RPMI8226 (cell line): ENCODE measurements around the gene TMEM37.
A peak's percentile ranks its signal among the peaks of the same experiment; 100 is the strongest.

ENCODE experiments used
- DNase-seq: peaks from one replicate; pipeline ENCODE4 v3.0.0-alpha.2; 2015

Gene TMEM37

DNA sequence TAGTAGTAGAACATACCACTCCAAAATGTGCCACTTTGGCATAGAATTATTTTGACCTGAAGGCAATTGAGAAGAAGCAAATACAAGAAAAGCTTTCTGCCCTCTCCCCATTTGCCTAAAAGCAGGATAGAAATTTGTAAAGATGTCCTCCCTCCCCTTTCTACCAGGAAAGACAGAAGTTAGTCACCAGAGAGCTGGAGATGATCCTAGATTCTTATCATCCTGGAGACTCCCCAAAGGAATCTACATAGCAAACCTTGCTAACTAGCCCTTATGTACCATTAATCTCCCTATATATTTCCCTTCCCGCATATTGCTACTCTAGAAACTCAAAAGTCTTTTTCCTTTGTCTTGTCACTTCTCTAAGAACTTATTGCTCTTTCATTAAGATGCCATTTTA, 12.6 kb upstream of the TMEM37 start:
- no peak for DNase-seq

- DNase-seq = no peak
Measured at GRCh38 chr2:119419803-119420508, 11.7 kb upstream of the TMEM37 start.

DNA sequence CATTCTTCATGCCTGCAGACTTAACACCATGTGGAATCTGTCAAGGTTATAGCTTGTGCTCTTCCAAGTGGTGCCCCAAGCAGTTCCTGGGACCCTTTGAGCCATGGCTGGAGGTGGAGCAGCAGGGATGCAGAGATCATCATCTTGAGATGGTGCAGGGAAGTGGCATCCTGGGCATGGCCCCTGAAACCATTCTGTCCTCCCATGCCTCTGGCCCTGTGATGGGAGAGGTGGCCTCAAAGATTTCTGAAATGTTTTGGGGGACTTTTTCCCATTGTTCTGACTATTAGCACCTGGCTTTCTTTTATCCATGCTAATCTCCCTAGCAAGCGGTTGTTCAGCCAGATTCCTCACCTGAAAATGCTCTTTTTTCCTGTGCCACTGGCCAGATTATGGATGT, 10.3 kb upstream of the TMEM37 start:
- DNase-seq = no peak

DNA sequence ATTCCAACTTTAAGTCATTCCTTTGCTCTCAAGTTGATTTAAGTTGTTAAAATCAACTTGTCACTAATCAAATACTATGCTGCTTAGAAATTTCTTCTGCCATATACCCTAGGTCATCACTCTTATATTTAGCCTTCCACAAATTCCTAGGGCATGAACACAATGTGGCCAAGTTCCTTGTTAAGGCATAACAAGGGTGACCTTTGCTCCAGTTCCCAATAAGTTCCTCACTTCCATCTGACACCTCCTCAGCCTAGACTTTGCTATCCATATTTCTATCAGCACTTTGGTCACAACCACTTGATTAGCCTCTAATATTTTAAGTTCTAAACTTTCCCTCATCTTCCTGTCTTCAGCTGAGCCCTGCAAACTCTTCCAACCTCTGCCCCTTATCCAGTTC, 9.9 kb upstream of the TMEM37 start:
- no peak for DNase-seq

GRCh38 chr2:119422360-119423107, 9.1 kb upstream of the TMEM37 start:
- DNase-seq = no peak

- no peak for DNase-seq
Measured at GRCh38 chr2:119423108-119423444, 8.6 kb upstream of the TMEM37 start.

- DNase-seq = no peak
Measured at GRCh38 chr2:119423811-119424210, 7.8 kb upstream of the TMEM37 start.

- DNase-seq = no peak
Measured at GRCh38 chr2:119424284-119425118, 7.2 kb upstream of the TMEM37 start.

- DNase-seq = no peak
Measured at GRCh38 chr2:119425119-119425405, 6.6 kb upstream of the TMEM37 start.

DNA sequence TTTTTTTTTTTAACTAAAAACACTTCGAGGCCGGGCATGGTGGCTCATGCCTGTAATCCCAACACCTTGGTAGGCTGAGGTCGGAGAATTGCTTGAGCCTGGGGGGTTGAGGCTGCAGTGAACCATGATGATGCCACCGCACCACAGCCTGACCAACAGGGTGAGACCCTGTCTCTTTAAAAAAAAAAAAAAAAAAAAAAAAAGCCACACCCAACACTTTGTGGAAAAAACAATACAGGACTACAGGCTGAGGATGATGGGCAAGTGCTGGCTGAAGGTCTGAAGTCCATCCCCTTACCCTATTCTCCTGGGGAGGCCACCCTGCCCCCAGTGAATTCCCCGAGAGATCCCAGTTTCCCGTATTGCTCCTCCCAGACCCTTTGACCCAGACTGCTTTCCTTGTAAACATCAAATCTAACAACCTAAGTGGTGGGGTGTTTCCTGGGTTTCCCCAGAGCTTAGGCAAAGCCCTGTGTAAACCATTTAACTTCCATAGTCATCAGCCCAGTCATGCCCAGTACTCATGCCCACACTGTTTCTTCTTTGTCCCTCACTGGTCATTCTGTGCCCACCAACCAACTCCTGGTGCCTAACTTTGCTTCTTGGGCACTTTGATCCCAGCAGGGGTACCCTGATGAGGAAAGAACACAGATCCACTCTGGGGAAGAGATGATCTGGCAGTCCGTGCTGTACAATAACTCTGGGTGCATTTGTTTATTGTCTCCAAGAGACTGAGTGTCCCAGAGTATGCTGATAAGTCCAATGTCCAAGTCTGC, 5.8 kb upstream of the TMEM37 start:
- DNase-seq = no peak

GRCh38 chr2:119426396-119426675, 5.3 kb upstream of the TMEM37 start:
- DNase-seq = no peak

DNA sequence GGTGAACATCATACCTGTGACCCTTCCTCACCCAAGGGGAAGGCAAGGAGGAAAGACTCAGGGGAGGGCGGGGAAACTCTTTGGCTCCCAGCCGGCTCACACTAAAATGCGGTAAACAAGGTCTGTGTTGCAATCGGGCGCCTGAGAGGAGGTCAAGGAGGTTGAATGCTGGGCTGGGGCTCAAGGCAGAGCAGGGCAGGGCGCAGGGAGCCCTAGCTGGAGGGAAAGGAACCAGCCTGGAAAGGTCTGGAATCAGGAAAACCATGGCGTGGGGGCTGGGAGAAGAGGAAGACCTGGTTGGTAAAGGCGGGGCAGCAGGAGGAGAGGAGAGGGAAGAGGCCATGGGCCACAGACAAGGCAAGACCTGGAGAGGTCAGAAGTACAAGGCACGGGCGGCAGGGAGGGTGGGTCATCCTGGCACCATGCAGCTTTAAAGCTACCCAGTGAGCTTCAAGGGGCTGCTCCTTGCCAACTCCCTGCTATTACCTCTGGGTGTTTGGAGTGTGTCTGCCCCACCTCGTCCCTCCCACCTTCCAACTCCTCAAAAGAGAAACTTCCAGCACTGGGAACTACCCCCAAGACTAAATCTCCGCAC, 4.8 kb upstream of the TMEM37 start:
- no peak for DNase-seq

- DNase-seq = no peak
Measured at GRCh38 chr2:119427756-119428155, 3.9 kb upstream of the TMEM37 start.

DNA sequence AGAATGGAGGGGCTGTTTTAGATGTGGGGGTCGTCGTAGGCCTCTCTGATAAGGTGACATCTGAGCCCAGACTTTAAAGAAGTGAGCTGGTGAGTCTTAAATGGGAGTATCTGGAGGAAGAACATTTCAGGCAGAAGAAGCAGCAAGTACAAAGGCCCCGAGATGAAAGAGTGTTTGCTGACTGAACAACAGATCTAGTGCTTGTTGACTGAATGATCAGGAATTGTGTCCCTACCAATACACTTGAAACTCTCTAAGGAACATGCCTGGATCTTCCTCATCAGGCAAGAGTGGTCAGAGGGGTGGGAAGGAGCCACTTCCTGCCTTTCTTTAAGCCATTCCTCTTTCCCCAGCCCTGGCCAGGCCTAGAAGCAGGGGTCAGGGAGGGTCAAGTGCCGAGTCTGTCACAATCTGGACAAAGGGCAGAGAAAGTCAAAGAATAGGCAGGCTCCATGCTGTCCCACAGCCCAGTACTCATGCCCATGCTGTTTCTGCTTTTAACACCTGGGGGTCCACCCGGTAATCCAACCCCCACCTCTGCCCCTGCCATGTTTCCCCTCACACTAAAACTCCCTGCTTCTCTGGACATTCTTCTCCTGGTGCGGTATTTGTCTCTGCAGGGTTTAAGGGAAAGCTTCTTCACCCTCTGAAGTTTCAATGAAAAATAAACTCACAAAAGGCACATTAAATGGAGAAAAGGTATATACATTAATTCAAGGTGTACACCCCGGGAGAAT, 3.0 kb upstream of the TMEM37 start:
- no peak for DNase-seq

DNA sequence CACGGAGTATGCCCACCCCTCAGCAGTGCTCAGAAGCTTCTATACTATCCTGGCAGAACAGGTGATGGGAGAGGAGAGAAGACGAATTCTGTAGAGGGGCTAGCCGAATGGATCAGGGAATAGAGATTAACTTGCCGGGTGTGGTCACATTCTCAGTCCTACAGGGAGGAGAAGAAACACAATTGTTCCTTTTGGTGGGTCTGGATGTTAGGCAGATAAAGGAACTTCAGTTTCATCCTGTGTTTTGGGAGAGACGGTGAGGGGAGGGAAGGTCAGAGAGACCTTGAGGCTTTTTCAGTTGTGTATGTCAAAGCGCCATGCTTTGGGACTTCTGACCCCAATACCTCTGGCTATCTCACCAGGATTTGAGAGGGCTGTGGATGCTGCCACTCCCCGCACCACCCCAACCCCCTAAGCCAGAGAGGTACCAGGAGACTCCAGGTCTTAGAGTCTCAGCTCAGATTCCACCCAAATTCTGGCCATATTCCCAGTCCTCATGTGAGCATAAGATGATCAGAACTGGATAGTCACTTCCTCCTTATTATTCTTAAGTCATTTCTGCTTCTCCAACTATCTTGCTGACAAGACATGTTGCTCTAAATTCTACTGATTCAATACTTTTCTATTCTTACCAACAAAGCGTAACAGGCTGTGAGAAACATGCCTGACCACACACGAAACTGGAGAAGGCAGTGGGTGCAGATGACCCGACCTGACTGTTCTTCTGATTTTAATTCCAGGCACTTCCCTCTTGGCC, 2.3 kb upstream of the TMEM37 start:
- DNase-seq = peak; percentile 75

DNA sequence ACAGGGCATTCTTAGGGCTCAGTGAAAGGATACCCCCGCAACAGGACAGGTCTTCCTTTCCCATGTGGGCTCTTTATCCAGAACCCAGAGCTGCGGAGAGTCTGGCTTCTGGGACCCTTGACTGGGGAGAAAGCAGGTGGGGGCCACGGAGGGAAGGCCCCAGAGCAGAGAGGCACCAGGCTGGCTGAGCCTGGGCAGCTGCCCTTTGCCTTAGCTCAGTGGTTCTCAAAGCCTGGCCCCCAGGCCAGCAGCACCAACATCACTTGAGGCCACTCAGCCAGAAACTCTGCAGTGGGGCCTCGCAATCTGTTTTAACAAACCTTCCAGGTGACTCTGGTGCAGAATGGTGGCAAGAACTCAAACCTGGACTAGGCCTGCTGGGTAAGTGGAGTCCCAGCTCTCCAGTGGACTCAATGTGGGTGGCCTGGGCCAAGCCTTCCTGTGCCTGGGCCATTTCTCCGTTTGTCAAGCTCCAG, 1.6 kb upstream of the TMEM37 start:
- DNase-seq = no peak

GRCh38 chr2:119431976-119432850, 559 bp downstream of the TMEM37 start:
- no peak for DNase-seq

DNA sequence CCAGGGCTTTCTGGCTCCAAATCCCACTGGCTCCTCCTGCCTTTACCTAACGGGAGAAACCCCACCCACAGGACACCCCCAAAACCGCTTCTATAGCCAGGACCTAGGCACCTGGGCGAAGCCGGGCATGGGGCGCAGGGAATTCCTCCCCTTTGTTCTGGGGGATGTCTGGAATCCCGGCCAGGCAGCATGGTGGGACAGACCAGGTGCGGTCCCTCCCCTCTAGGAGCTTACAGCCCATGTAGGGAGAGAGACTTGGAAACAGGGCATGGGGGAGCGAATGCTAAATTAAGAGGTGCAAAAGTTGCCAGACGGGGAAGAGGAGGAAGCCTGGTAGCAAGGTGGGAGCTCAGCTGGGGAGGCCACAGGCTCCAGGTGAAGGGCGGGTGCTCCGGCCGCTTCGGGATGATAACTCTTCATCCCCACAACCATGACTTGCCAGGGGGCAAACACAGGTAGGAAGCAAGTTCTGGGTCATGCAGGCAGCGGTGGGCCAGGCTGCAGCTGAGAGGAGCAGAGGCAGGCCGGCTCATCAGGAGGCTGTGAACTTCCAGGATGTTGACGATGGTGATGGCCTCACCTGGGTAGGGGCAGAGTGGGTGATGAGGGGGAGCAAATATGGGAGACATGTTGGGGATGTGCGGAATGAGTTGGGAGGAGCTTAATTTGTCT, 1.3 kb downstream of the TMEM37 start:
- no peak for DNase-seq

DNA sequence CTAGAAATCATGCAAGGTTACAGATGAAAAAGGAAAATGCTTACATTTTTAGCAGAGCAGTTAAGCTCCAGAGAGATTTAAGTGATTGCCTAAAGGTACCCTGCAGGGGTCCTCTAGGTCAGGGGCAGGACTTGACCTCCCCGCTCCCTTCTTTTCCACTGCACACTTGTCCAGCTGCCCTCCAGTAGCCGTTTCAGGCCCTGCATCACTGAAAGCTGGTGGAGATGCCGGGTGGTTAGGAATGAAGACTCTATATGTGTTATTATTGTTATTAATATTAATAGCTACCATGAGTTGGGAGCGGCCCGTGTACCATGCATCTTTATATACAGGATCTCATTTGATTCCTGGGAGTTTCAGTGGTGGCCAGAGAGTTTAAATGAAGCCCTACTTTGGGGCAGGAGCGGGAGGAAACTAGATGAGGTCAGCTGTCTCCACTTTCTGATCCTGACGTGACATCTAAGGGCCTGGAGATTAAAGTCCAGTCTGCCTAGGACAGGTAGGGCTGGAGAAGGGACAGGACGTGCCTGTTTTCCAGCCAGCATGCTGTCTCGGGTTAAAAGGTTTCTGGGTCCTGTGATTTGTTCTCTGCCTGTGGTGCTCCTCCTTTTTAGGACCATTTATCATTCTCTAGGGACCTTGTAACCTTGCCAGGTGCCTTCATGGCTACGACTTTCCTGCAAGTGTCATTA, 2.1 kb downstream of the TMEM37 start:
- no peak for DNase-seq
